NAMALWA (cell line): ENCODE results near the gene CRK.
A peak's percentile ranks its signal among the peaks of the same experiment; 100 is the strongest.

Source experiments
- DNase-seq: peaks from one replicate; pipeline ENCODE4 v3.0.0-alpha.2; 2015; ENCODE audit warnings: low spot score

The CRK gene

GRCh38 chr17:1486802-1487695, 31.0 kb upstream of the CRK start:
- peak; percentile 88 for DNase-seq

- DNase-seq = peak; percentile 37
Measured at GRCh38 chr17:1485423-1486376, 29.7 kb upstream of the CRK start.

- peak; percentile 81 for DNase-seq
Measured at GRCh38 chr17:1484676-1485422, 28.8 kb upstream of the CRK start.

GRCh38 chr17:1484060-1484535, 28.1 kb upstream of the CRK start:
- no peak for DNase-seq

GRCh38 chr17:1482680-1483079, 26.6 kb upstream of the CRK start:
- no peak for DNase-seq

- DNase-seq = no peak
Measured at GRCh38 chr17:1481736-1482135, 25.7 kb upstream of the CRK start.

GRCh38 chr17:1480747-1481465, 24.9 kb upstream of the CRK start:
- no peak for DNase-seq

GRCh38 chr17:1478418-1478817, 22.4 kb upstream of the CRK start:
- no peak for DNase-seq

GRCh38 chr17:1475321-1475854, 19.4 kb upstream of the CRK start:
- DNase-seq = no peak

GRCh38 chr17:1474402-1475189, 18.6 kb upstream of the CRK start:
- peak; percentile 50 for DNase-seq

GRCh38 chr17:1473841-1474240, 17.8 kb upstream of the CRK start:
- peak; percentile 60 for DNase-seq

- peak; percentile 19 for DNase-seq
Measured at GRCh38 chr17:1473170-1473569, 17.1 kb upstream of the CRK start.

GRCh38 chr17:1471911-1472821, 16.1 kb upstream of the CRK start:
- DNase-seq = no peak

GRCh38 chr17:1471490-1471889, 15.5 kb upstream of the CRK start:
- DNase-seq = no peak

GRCh38 chr17:1470755-1471462, 14.9 kb upstream of the CRK start:
- no peak for DNase-seq

GRCh38 chr17:1470071-1470754, 14.2 kb upstream of the CRK start:
- no peak for DNase-seq

- DNase-seq = no peak
Measured at GRCh38 chr17:1469231-1469852, 13.3 kb upstream of the CRK start.
